UCSD-AML1 (cell line): Measurements from ENCODE around the gene FBXW7.
"Not testable (repeated sequence)": the region's sequence is repeated elsewhere in the genome, so short reads cannot be mapped to it uniquely, and the experiment has no call there.

ENCODE experiments used
- DNase-seq: peaks from one replicate; lab custom pipeline; 2025; ENCODE audit not compliant: unreplicated experiment; lab: John Stamatoyannopoulos, UW

FBXW7 gene

DNA sequence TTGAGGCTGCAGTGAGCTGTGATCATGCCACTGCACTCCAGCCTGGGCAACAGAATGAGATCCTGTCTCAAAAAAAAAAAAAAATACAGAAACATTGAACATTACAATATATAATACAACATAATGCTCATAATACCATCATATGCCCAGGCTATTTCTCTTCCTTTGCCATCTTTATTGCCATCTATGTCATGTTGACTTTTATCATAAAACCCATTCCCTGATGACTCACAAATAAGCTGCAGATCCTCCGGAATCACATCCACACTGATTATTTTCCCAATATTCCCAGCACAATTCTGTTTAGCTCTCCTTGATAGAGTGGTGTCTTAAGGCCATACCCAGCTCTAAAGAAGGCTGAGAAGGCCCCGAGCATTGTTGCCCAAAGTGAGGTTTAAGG, 9.2 kb upstream of the FBXW7 start:
- DNase-seq: no peak

DNA sequence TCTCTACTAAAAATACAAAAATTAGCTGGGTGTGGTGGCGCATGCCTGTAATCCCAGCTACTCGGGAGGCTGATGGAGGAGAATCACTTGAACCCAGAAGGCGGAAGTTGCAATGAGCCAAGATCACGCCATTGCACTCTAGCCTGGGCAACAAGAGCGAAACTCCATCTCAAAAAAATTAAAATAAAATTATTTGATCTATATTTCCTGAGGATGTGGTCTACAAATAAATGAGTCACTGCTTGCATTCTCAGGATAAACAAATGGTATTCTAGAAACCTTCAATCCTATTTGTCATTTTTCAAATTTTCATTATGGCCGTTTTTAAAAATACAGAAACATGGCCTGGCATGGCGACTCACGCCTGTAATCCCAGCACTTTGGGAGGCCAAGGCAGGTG, 8.6 kb upstream of the FBXW7 start:
- DNase-seq: not testable (repeated sequence)

DNA sequence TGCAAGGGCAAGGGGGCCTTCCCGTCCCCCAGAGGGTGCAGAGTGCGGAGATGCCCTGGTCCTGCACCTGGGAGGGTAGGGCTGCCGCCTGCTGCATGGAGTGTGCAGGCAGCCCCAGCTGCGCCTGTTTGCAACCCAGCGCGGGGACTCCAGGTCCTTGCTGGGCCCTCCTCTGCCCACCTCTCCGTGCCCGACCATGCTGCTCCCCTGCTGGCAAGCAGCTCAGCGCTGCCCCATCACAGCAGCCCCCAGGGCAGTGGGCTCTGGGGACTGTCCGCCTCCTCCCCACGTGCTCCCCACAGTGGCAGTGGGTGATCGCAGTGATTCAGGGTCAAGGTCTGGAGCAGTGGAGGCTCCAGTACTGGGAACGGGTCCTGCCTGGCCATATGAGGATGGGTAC, 5.0 kb upstream of the FBXW7 start:
- no peak for DNase-seq

DNA sequence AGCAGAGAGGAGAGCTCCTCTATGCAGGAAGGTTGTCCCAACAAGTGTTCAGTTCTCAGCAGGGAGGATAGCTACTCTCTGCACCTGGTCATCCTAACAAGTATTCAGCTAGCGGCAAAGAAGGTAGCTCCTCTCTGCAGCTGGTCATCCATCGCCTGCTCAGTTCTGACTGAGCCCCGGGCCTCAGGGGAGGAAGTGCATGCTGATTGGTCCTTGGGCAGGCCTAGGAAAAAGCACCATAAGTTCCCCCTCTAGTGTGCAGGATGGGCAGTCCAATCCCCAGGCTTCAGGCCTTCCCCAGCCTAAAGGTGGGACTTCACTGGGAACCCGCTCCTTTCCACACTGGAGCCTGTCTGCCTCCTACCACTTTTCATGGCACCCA, 4.4 kb upstream of the FBXW7 start:
- DNase-seq: no peak

DNA sequence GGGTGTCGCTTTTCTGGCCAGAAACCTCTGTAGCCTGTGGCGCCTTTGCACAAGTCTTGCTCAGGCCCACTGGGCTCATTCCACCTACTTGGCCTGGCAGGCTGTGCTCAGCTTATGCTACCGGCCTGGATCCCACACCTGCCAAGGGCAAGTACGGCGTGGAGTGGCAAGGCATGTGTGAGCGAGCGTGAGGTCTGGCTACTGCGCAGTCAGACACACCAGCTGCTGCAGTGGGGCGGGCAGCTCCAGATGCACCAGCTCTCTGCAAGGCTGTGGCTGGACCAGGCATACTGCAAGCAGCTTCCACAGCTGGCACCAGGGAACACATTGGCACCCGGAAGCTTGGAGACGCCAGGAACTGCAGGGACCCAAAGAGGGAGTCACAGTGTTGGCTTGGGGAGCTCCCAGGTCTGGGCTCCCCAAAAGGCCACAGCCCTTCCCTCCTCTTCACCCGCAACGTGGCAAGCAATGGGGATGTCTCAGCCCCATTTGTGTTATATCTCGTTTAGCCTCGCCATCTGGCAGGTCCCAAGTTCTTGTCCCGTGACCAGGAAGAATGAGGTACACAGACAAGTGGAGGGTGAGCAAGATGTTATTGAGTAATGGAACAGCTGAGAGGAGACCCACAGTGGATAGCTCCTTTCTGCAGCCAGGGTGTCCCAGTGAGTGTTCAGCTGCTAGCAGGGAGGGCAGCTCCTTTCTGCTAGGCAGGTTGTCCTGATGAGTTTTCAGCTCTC, 3.8 kb upstream of the FBXW7 start:
- no peak for DNase-seq

DNA sequence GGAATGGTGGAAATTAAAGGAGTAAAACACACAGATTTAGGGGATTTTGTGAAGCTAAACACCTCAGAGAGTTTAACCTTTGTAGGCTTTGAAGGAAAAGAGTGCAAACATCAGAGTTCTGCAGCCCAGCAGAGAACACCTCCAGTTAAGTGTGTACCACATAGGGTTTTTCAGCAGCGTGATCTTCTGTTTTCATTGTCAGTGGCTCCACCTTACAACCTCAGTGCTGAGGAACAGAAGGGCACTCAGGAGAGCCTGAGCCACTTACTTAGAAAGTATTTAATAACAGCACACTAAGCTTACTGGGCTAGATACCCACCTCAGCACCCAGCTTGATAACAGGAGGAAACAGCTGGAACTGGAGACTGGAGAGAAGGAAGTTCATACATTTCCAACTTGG, 2.0 kb upstream of the FBXW7 start:
- no peak for DNase-seq

DNA sequence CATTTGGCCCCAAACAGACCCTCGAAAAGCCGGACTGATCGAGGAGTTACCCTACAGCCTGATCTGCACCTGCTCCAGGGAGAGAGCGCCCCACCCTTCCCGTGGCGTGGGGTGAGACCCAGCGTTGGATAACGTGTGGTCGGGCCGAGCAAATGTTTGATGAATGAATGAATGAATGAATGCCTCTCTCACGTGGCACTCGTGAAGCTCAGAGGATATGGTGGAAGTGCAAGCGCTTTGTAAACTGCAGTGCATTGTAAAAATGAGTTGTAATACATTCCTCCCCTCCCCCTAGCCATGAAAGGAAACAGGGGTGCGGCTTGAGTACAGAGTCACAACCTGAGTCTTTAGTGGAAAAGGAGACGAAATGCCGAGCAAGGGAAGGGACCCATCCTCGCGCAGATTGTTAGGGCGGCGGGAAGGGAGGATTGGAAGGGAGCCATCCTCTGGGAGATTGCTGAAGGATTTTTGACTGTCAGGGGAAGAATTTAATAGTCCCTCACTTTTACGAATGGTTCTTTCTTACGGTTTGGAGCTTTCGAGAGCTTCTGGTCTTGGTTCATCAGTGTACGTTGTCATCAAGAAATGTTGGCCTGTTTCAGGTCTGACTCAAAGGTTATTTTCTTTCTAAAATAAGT, 772 bp upstream of the FBXW7 start:
- no peak for DNase-seq

DNA sequence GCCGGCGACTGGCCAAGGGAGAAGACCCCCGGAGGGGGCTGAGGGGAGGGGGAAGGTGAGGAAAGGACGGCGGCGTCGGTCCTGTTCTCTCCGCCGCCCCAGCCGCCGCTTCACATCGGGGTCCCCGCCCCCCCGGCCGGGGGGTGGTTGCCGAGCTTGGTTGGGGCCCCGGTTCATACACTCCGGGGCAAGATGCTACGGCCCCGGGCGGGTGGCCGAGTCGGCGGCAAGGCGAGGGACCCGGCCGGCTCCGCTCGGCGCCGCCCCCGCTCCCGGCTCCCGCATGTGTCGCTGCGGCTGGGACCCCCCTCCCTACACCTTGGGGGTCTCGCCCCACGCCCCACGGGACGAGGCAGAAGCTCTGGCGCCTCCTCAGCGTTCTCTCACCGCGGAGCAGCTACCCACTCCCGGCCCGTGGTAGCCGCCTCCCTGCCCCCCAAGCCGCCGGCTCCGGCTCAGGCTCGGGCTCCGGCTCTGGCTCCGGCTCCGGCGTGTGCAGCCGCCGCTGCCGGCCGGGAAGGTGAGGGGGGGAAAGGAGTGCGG, 461 bp downstream of the FBXW7 start:
- DNase-seq: no peak

DNA sequence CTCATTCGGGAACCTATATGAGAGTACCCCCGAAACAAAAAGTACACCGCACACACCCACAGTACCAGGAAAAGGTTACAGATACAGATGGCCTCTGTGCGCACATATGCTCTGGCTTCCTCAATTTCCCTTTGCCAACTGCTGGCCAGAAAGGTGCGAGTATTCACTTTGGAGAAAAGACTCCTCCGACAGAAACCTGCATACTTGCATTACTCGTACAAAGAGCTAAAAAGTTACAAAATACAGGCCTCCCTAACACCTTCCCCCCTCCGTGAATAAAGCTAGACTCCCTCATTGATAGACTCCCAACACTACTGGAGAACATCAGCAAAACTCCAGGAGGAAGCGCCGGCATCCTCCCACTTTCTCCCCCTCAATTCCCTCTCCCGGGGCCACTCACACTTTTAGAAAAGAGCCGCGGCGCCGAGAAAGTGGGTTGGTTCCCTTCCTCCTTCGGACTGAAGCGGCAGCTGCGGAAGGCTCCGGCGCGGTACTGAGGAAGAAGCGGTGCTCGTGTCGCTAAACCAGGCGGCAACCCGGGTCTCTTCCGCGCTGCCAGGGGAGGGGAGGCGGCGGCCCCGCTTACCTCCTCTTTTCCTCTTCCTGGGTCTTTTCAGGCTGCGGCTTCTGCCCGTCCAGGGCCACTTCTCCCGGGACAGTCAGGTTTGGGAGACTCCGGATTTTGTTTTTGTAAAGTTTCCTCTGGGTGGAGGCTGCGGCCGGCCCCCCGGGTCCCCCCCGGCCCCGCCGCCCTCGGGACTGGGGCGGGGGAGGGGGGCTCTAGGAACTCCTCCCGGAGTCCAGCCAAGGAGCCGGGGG, 1.1 kb downstream of the FBXW7 start:
- peak; percentile 59 for DNase-seq

DNA sequence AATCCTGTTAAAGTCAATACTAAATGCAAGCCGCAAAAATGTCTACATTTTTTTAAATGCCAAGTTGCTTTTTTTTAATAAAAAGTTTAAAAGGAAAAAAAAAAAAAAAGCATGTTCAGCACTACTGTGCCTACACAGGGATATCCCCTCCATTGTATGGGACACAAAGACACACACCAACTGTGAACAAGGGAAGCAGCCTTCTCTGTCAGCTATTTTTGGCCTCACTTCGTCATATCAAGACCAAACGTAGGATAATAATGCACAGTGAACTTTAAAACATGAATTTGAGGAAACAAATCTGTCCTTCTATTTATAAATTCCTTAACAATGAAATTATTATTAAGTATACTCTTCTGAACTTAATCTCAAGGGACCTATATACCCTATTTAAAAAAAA, 4.4 kb downstream of the FBXW7 start:
- DNase-seq: no peak

DNA sequence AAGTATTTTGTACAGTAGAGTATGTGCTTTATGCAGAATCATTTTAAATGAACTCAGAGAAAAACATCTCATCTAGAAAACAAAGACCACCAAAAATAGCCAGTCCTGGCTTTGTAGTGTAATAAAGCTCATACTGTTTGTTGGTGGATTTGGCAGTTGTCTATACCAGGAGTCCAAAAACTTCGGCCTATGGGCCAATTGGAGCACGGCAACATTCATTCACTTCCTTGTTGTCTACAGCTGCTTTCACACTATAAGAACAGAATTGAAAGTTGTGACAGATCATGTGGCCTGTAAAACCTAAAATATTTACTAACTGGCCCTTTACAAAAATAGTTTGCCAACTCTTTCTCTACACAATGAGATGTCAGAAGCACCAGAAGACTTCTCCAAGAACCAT, 5.3 kb downstream of the FBXW7 start:
- DNase-seq: no peak

DNA sequence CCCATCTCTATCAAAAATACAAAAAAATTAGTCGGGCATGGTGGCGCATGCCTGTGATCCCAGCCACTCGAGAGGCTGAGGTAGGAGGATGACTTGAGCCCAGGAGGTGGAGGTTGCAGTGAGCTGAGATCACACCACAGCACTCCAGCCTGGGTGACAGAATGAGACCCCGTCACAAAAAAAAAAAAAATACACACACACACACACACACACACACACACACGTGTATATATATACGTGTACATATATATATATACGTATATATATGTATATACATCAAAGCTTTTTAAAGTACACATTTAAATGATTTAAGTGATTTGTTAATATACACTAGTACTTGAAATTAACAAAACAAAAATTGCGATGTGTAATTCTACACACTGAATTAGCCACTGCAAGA, 6.0 kb downstream of the FBXW7 start:
- DNase-seq: no peak

DNA sequence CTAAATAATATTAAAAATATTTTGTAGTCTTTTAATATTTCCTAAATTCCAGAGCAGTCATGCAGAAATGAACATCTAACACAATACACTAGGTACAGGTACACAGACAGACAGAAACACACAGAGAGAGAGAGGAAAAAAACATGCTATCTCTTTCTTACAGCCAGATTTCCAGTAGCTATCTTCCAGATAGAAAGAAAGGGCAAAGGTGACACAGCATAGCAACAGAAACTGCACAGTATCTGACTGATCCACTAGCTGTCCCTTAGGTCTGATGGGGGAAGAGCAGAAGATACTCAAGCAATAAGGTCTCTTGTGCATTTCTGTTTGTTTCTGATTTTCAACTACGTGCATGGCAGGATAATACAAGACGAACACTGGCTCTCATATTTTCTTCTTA, 7.8 kb downstream of the FBXW7 start:
- no peak for DNase-seq

DNA sequence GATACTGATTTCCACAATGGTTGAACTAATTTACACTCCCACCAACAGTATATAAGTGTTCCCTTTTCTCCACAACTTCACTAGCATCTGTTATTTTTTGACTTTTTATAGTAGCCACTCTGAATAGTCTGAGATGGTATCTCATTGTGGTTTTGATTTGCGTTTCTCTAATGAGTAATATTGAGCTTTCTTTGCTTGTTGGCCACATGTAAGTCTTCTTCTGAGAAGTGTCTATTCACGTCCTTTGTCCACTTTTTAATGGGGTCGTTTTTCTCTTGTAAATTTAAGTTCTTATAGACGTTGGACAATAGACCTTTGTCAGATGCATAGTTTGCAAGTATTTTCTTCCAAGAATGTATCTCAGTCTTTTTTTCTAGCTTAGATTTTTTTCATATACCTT, 10.0 kb downstream of the FBXW7 start:
- DNase-seq: no peak

DNA sequence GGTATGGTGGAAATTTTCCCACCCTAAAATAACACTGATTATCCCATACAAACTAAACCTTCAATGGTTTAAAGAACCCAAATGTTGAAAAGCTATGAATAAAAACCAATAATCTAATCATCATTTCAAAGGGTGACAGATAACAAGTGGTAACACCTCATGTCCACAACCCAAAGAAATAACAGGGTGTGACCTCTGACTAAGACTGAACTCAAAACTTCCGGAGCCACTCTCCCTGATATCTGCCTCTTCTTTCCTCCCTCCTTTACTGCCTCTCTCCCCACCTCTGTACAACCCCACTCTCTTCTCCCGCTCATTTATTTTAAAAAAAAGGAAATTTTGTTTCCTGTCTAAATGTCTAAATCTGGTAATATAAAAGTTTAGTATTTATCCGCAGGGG, 11.5 kb downstream of the FBXW7 start:
- DNase-seq: no peak

DNA sequence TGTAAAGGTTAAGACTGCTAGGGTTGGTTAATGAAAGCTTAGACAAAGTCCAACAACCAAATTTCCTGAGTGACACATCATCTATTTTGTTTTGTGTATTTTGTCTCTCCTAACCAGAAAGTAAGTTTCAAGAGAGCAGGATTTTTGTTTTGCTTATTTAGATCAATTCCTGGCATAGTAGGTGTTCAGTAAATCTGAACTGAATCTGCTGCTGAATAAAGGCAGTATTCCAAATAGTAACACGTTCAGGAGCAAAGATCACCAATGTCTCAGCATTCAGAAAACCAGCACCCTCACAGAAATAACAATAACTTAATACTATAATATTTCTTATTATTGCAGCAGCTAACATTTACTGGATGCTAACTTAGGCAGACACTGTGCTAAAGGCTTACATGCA, 12.2 kb downstream of the FBXW7 start:
- no peak for DNase-seq

DNA sequence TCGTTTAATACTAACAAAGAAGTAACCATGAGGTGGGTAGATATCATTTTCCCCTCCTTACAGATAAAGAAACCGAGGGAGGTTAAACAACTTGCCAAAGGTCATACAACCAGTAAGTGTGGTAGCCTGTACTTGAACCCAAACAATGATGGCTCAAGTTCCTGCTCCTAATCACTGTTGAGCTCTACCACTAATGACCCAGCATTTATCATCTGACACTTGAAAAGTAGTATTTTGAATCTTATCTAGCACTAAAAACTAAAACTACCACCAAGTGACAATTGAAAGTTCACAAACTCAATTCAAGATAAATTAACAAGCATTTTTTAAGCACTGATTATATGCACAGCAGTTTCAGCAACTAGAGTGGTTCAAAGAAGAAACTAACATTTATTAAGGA, 13.1 kb downstream of the FBXW7 start:
- DNase-seq: no peak

DNA sequence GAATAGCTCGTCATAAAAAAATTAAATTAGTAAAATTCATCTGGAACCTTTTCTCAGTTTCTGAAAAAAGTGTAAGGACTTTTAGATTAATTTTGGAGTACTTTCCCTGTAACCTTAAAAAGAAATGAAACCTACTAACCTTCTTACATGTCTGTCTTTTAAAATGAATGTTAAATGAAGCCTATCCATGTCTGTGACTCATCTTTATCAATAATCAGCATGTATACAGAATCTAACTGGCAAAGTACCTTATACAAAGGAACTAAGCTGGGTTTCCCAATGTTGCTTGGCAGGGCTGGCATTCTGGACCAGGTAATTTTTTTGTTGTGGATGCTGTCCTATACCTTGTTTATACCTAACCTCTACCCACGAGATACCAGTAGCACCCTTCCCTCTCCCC, 13.6 kb downstream of the FBXW7 start:
- DNase-seq: no peak

DNA sequence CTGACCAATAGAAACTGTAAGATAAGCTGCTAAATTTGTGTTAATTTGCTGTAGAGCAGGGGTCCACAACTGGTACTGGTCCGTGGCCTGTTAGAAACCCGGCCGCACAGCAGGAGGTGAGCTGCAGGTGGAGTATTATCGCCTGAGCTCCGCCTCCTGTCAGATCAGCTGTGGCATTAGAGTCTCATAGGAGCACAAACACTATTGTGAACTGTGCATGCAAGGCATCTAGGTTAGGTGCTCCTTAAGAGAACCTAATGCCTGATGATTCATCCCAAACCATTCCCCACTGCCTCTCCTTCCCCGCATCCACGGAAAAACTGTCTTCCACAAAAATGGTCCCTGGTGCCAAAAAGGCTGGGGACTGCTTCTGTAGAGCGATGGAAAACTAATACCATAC, 19.7 kb downstream of the FBXW7 start:
- DNase-seq: no peak

DNA sequence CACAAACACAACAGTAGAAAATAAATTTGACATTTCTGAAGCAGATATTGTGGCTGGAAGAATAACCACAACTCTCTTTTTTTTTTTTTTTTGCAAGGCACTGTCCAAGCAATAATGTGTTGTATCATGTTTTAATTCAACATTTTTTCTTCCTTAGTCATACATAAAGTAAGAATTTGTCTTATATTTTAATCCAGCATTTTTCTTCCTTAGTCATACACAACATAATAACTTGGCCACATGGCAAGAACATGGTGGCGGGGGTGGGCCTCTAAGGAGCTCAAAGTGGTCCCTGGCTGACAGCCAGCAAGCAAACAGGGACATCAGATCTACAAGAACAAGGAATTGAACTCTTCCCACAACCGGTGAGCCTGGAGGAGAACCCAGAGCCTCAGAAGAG, 20.2 kb downstream of the FBXW7 start:
- DNase-seq: no peak

DNA sequence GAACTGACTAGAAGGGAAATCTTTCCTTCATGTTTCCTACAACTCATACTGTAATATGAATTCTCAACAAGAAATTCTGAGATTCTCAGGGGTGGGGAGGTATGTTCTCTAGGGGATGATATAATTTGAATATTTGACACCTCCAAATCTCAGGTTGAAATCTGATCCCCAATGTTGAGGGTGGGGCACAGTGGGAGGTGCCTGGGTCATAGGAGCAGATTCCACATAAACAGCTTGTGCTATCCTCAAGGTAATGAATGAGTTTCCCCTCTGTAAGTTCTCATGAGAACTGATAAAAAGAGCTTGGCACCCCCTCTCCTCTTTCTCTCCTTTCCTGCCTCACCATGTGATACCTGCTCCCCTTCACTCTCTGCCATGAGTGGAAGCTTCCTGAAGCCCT, 21.5 kb downstream of the FBXW7 start:
- no peak for DNase-seq

DNA sequence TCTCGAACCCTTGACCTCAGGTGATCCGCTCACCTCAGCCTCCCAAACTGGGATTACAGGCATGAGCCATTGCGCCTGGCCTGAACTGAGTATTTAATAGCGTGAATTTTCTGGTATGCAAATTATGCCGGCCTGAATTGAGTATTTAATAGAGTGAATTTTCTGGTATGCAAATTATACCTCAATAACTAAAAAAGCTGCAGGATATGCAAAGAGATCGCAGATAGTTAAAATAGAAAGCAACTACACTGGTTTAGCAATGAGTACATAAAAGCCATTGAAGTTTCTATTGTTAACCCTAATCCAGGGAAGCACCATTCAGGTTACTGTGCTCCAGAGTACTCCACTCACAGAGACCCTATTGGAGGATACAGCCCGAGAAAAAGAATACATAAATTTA, 22.8 kb downstream of the FBXW7 start:
- no peak for DNase-seq
